GM13977 (cell line): ENCODE results near the gene C22orf15.
A peak's percentile ranks its signal among the peaks of the same experiment; 100 is the strongest.

Experiments used
- DNase-seq: peaks from one replicate; pipeline ENCODE4 v3.0.0; 2012; ENCODE audit warnings: low spot score
- CTCF ChIP-seq: IDR thresholded peaks from 2 replicates; pipeline ENCODE4 v1.5.1; 2012; ENCODE audit warnings: mild to moderate bottlenecking, control low read depth; ENCODE audit not compliant: insufficient read depth; ENCODE audit errors: extremely low read depth, missing control alignments
- in situ Hi-C: fragments of 300-500 bp; cut with MboI; formaldehyde crosslinking; loops from one replicate; pipeline ENCODE4 v1.12.0; 2022; ENCODE audit warnings: low sequenced_read_pairs, low pct_unique_long_range_greater_than_20kb, mixed read lengths, inconsistent platforms; ENCODE audit not compliant: unreplicated experiment

Gene C22orf15

GRCh38 chr22:23743303-23743705, 19.5 kb upstream of the C22orf15 start:
- TF ChIP-seq CTCF: no peak
- no peak for DNase-seq
- in situ Hi-C loops: no loop called here

- in situ Hi-C loops: no loop called here
- no peak for TF ChIP-seq CTCF
These were observed 18.8 kb upstream of the C22orf15 start for GRCh38 chr22:23744001-23744400.

GRCh38 chr22:23744485-23744884, 18.3 kb upstream of the C22orf15 start:
- no peak for DNase-seq
- TF ChIP-seq CTCF: no peak
- in situ Hi-C loops: no loop called here

More at GRCh38 chr22:23744001-23744400, 18.8 kb upstream of the C22orf15 start:
- DNase-seq: no peak

GRCh38 chr22:23745791-23746190, 17.0 kb upstream of the C22orf15 start:
- DNase-seq: no peak
- in situ Hi-C loops: no loop called here
- TF ChIP-seq CTCF: no peak

- in situ Hi-C loops: no loop called here
- DNase-seq: peak; percentile 10
- TF ChIP-seq CTCF: no peak
These were observed 12.9 kb upstream of the C22orf15 start for GRCh38 chr22:23749841-23750301.

GRCh38 chr22:23750367-23750713, 12.4 kb upstream of the C22orf15 start:
- DNase-seq: no peak
- TF ChIP-seq CTCF: no peak
- in situ Hi-C loops: no loop called here
